ENCODE data around the gene ZNF367.
"Not testable (repeated sequence)": the region's sequence is repeated elsewhere in the genome, so short reads cannot be mapped to it uniquely, and the experiment has no call there.

The ZNF367 gene

GRCh38 chr9:96360523-96360922 is 57.6 kb downstream of the ZNF367 start:
- not testable (repeated sequence) for DNase-seq

GRCh38 chr9:96350866-96351265 is 67.3 kb downstream of the ZNF367 start:
- DNase-seq, result no peak

- DNase-seq, result no peak
Measured at GRCh38 chr9:96348261-96348660, 69.9 kb downstream of the ZNF367 start.

- DNase-seq, result no peak
Measured at GRCh38 chr9:96345551-96345950, 72.6 kb downstream of the ZNF367 start.

GRCh38 chr9:96344458-96345180 is 73.6 kb downstream of the ZNF367 start:
- no peak for DNase-seq

- DNase-seq, result no peak
Measured at GRCh38 chr9:96343515-96344360, 74.4 kb downstream of the ZNF367 start.

GRCh38 chr9:96342571-96343245 is 75.5 kb downstream of the ZNF367 start:
- DNase-seq, result no peak

GRCh38 chr9:96340707-96341106 is 77.5 kb downstream of the ZNF367 start:
- no peak for DNase-seq

GRCh38 chr9:96338299-96338698 is 79.9 kb downstream of the ZNF367 start:
- DNase-seq, result no peak
